ENCODE results near the gene CD53. TPM values are rescaled to one million over a fixed set of nuclear protein-coding genes. Genes with fewer than 3 reads are reported as not detected.

Gene CD53
- total RNA-seq, 2 donors from 2014 or later, result 5.7 to 12.2 TPM

DNA sequence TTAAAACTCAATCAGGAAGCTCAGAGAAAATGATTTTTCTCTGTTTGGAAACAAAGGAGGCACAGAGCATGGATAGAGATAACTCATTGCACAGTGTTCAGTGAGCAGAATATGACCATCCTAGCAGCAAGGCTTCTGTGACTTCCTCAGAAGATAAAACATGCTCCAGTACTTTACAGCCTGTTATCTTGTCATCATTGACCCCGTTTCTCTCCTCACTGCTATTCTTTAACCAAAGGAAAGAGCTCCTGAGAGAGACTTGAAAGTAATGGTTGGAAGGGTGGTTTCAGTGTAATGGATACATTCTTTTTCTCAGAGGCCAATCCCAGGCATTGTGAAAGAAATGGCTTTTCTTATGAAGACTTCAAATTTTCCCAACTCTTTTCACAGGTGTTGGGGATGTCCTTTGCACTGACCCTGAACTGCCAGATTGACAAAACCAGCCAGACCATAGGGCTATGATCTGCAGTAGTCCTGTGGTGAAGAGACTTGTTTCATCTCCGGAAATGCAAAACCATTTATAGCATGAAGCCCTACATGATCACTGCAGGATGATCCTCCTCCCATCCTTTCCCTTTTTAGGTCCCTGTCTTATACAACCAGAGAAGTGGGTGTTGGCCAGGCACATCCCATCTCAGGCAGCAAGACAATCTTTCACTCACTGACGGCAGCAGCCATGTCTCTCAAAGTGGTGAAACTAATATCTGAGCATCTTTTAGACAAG lies 25.9 kb downstream of the CD53 start:
- TF ChIP-seq, protein P1, sequence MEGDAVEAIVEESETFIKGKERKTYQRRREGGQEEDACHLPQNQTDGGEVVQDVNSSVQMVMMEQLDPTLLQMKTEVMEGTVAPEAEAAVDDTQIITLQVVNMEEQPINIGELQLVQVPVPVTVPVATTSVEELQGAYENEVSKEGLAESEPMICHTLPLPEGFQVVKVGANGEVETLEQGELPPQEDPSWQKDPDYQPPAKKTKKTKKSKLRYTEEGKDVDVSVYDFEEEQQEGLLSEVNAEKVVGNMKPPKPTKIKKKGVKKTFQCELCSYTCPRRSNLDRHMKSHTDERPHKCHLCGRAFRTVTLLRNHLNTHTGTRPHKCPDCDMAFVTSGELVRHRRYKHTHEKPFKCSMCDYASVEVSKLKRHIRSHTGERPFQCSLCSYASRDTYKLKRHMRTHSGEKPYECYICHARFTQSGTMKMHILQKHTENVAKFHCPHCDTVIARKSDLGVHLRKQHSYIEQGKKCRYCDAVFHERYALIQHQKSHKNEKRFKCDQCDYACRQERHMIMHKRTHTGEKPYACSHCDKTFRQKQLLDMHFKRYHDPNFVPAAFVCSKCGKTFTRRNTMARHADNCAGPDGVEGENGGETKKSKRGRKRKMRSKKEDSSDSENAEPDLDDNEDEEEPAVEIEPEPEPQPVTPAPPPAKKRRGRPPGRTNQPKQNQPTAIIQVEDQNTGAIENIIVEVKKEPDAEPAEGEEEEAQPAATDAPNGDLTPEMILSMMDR (IDR thresholded peaks at IDR 0.05), result no peak
- TF ChIP-seq POLR2A (IDR thresholded peaks at IDR 0.05), result no peak
- no peak for TF ChIP-seq POLR2AphosphoS5 (IDR thresholded peaks at IDR 0.05)
- H3K36me3 ChIP-seq, result no peaks in the 10 kb centered on the region
- H3K4me1 ChIP-seq (replicated peaks), result no peaks in the 10 kb centered on the region
- WGBS, result 65% methylated on average over 3 of the region's 3 CpGs
- H3K9me3 ChIP-seq, result no peaks in the 10 kb centered on the region
- H3K27me3 ChIP-seq (replicated peaks; ENCODE audit: insufficient read depth), result no peaks in the 10 kb centered on the region
- intact Hi-C loops (cut with DNase I), result no loop called here
- no peak overlapping the region for H3K4me3 ChIP-seq
- H3K27ac ChIP-seq, result no peak overlapping the region
- DNase-seq (ENCODE audit: low spot score), result no peak

DNA sequence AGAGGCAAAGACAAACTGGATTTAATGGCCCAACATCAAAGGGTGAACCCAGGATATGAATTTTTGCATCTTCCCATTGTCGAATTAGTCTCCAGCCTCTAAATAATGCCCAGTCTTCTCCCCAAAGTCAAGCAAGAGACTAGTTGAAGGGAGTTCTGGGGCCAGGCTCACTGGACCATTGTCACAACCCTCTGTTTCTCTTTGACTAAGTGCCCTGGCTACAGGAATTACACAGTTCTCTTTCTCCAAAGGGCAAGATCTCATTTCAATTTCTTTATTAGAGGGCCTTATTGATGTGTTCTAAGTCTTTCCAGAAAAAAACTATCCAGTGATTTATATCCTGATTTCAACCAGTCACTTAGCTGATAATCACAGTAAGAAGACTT lies 26.5 kb downstream of the CD53 start:
- intact Hi-C loops (cut with DNase I), result no loop called here
- WGBS, result 67% methylated on average over 1 of the region's 1 CpG

DNA sequence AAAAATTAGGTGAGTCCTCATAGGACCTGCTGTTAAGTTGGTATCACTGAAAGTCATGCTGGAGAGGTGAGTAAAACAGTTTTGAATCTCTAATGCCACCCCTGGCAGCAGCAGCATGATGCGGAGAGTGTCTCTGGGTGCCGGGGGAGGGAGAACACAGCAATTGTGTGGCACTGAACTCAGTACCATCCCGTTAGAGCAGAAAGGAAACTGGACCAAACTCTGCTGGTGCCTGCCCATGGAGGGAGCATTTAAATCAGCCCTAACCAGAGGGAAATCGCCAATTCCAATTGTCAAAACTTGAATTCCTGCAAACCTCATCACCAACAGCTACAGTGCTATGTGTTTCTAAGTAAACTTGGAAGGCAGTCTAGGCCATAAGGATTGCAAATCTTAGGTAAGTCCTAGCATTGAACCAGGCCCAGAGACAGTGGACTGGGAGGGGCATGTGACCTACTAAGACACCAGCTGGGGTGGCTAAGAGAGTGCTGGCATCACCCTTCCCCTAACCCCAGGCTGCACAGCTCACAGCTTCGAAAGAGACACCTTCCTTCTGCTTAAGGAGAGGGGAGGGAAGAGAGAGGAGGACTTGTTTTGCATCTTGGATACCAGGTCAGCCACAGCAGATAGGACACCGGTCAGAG lies 30.0 kb downstream of the CD53 start:
- no peaks in the 10 kb centered on the region for H3K4me1 ChIP-seq (replicated peaks)
- TF ChIP-seq, protein P1 (IDR thresholded peaks at IDR 0.05), result no peak
- H3K4me3 ChIP-seq, result no peak overlapping the region
- intact Hi-C loops (cut with DNase I), result no loop called here
- 77% methylated on average over 6 of the region's 6 CpGs for WGBS
- no peaks in the 10 kb centered on the region for H3K27me3 ChIP-seq (replicated peaks; ENCODE audit: insufficient read depth)
- no peaks in the 10 kb centered on the region for H3K36me3 ChIP-seq
- no peaks in the 10 kb centered on the region for H3K9me3 ChIP-seq
- DNase-seq (ENCODE audit: low spot score), result no peak
- H3K27ac ChIP-seq, result no peak overlapping the region

More for the DNA sequence above, 26.5 kb downstream of the CD53 start:
- H3K27me3 ChIP-seq (replicated peaks; ENCODE audit: insufficient read depth), result no peaks in the 10 kb centered on the region
- TF ChIP-seq POLR2A (IDR thresholded peaks at IDR 0.05), result no peak
- TF ChIP-seq, protein P1 (IDR thresholded peaks at IDR 0.05), result no peak
- no peak for TF ChIP-seq POLR2AphosphoS5 (IDR thresholded peaks at IDR 0.05)
- H3K4me1 ChIP-seq (replicated peaks), result no peaks in the 10 kb centered on the region
- no peak overlapping the region for H3K27ac ChIP-seq
- no peak overlapping the region for H3K4me3 ChIP-seq
- no peaks in the 10 kb centered on the region for H3K9me3 ChIP-seq
- no peaks in the 10 kb centered on the region for H3K36me3 ChIP-seq
- DNase-seq (ENCODE audit: low spot score), result no peak

DNA sequence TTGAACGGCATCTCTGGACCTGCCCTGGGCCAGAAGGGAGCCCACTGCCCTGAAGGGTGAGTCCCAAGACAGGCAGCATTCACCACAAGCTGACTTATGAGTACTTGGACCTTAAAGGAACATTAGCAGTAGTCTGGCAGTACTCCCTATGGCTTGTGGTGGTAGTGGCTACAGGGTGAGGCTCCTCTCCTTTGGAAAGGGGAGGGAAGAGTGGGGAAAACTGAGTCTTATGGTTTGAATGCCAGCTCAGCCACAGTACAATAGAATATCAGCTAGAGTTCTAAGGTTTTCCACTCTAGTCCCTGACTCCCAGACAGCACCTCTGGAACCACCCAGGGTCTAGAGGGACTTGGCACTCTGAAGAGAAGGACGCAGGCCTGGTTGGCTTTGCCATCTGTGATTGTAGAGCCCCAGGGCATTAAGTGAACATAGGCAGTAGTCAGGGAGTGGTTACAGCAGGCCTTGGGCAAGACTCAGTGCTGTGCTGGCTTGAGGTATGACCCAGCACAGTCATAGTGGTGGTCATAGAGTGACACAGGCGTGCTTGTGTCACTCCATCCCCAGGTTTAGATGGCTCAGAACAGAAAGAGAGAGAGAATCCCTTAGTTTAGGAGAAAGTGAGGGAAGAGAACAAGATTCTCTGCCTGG lies 31.0 kb downstream of the CD53 start:
- H3K9me3 ChIP-seq, result no peaks in the 10 kb centered on the region
- no peak overlapping the region for H3K4me3 ChIP-seq
- no peaks in the 10 kb centered on the region for H3K36me3 ChIP-seq
- H3K4me1 ChIP-seq (replicated peaks), result no peaks in the 10 kb centered on the region
- H3K27ac ChIP-seq, result no peak overlapping the region
- DNase-seq (ENCODE audit: low spot score), result no peak
- WGBS, result 71% methylated on average over 3 of the region's 3 CpGs
- intact Hi-C loops (cut with DNase I), result no loop called here
- no peaks in the 10 kb centered on the region for H3K27me3 ChIP-seq (replicated peaks; ENCODE audit: insufficient read depth)
- TF ChIP-seq POLR2AphosphoS5 (IDR thresholded peaks at IDR 0.05) (no peak), POLR2A (IDR thresholded peaks at IDR 0.05) (no peak)
- TF ChIP-seq, protein P1 (IDR thresholded peaks at IDR 0.05), result no peak
